ENCODE results near the gene RXRA. TPM values are rescaled to one million over a fixed set of nuclear protein-coding genes. Genes with fewer than 3 reads are reported as not detected.

RXRA gene
- total and polyA plus RNA-seq, 2 of the 13 experiments (the other 11 are each of a cell fraction or from before 2014, with no cell fraction given), result 18.9 to 29.2 TPM

GRCh38 chr9:134318941-134319305 is 7.3 kb upstream of the RXRA start:
- in situ Hi-C loops (cut with HindIII; ENCODE audit: extremely low pct_ligation_motif_present, low pct_unique_long_range_greater_than_20kb) (no loop called here), intact Hi-C loops (cut with micrococcal nuclease; ENCODE audit: unreplicated experiment) (no loop called here)
- FAIRE-seq, result no peak
- Histone ChIP-seq H2AFZ (ENCODE audit: low read length) (no peak overlapping the region), H3K27me3 (ENCODE audit: control insufficient read depth in 1 of 2, insufficient read depth in 2 of 2, low read length in 2 of 2) (peaks cover 27 to 48% of the 10 kb centered on the region in 2 experiments), H3K4me1 (ENCODE audit: insufficient read depth, low read length) (peaks cover 78% of the 10 kb centered on the region), H3K9me3 (ENCODE audit: low read length) (no peaks in the 10 kb centered on the region), H3K36me3 (replicated peaks in 1 of 2; ENCODE audit: control insufficient read depth in 1 of 2, insufficient read depth in 2 of 2, low read length in 2 of 2) (no peaks in the 10 kb centered on the region), H3K79me2 (ENCODE audit: insufficient read depth, low read length) (no peaks in the 10 kb centered on the region), H3K27ac (ENCODE audit: extremely low read length, insufficient read depth, low read length) (no peak overlapping the region), H3K9ac (ENCODE audit: insufficient read depth, low read depth, low read length) (no peak overlapping the region), H3K4me3 (replicated peaks in 1 of 3; ENCODE audit: insufficient read depth in 1 of 3, low read depth in 2 of 3, low read length in 3 of 3) (no peak overlapping the region), H4K20me1 (ENCODE audit: insufficient read depth, low read length) (no peaks in the 10 kb centered on the region), H3K4me2 (ENCODE audit: low read depth, low read length) (no peak overlapping the region)
- ATAC-seq, result no peak
- WGBS (ENCODE audit: low lambda C conversion rate), result 0% methylated on average over 1 of the region's 5 CpGs
- POLR2A ChIA-PET, result interaction anchor here (4.2 kb wide), 1 partner anchor 10 kb away, joined by 28 read pairs; no protein-coding TSS in a partner anchor
- no peak for DNase-seq (ENCODE audit: low spot score)
- CTCF ChIA-PET (ENCODE audit: low intra/inter-chr PET ratio, low total read pairs), result no interaction called here
- TF ChIP-seq ZNF160 (CRISPR knock-in tag; IDR thresholded peaks at IDR 0.05) (no peak), KLF16 (CRISPR knock-in tag; IDR thresholded peaks at IDR 0.05) (no peak), ZNF580 (CRISPR knock-in tag; IDR thresholded peaks at IDR 0.05; ENCODE audit: borderline replicate concordance, low read depth) (no peak), NR2C2 (CRISPR knock-in tag; IDR thresholded peaks at IDR 0.05; ENCODE audit: borderline replicate concordance) (no peak), PRMT3 (CRISPR knock-in tag; IDR thresholded peaks at IDR 0.05; ENCODE audit: borderline replicate concordance, low read depth) (no peak), TEAD2 (CRISPR knock-in tag; IDR thresholded peaks at IDR 0.05) (no peak), ZNF597 (CRISPR knock-in tag; IDR thresholded peaks at IDR 0.05) (no peak), ZNF609 (CRISPR knock-in tag; IDR thresholded peaks at IDR 0.05; ENCODE audit: borderline replicate concordance) (no peak)
- BruUV-seq (replicated peaks), result no TSS peak
